Measurements from ENCODE around the gene ASMTL.
"Not testable (repeated sequence)": the region's sequence is repeated elsewhere in the genome, so short reads cannot be mapped to it uniquely, and the experiment has no call there.

Gene ASMTL

GRCh38 chrX:1427756-1428155 is 25.0 kb downstream of the ASMTL start:
- DNase-seq: no peak

GRCh38 chrX:1426321-1426720 is 26.4 kb downstream of the ASMTL start:
- DNase-seq: not testable (repeated sequence)

GRCh38 chrX:1425381-1425780 is 27.3 kb downstream of the ASMTL start:
- no peak for DNase-seq

GRCh38 chrX:1424147-1424851 is 28.4 kb downstream of the ASMTL start:
- no peak for DNase-seq

GRCh38 chrX:1423215-1423614 is 29.5 kb downstream of the ASMTL start:
- DNase-seq: no peak

GRCh38 chrX:1422135-1422465 is 30.6 kb downstream of the ASMTL start:
- DNase-seq: no peak

GRCh38 chrX:1421433-1422134 is 31.1 kb downstream of the ASMTL start:
- no peak for DNase-seq

- DNase-seq: no peak
Measured at GRCh38 chrX:1420371-1420770, 32.3 kb downstream of the ASMTL start.

- DNase-seq: no peak
Measured at GRCh38 chrX:1419545-1420355, 33.0 kb downstream of the ASMTL start.

- DNase-seq: no peak
Measured at GRCh38 chrX:1418901-1419544, 33.7 kb downstream of the ASMTL start.

GRCh38 chrX:1417921-1418771 is 34.6 kb downstream of the ASMTL start:
- no peak for DNase-seq

GRCh38 chrX:1416965-1417760 is 35.5 kb downstream of the ASMTL start:
- DNase-seq: no peak

- DNase-seq: no peak
Measured at GRCh38 chrX:1416327-1416784, 36.4 kb downstream of the ASMTL start.

- DNase-seq: no peak
Measured at GRCh38 chrX:1412551-1413161, 40.1 kb downstream of the ASMTL start.

GRCh38 chrX:1411326-1411725 is 41.4 kb downstream of the ASMTL start:
- no peak for DNase-seq

GRCh38 chrX:1407035-1407434 is 45.7 kb downstream of the ASMTL start:
- no peak for DNase-seq

- not testable (repeated sequence) for DNase-seq
Measured at GRCh38 chrX:1405769-1406168, 46.9 kb downstream of the ASMTL start.

- DNase-seq: not testable (repeated sequence)
Measured at GRCh38 chrX:1403867-1404266, 48.8 kb downstream of the ASMTL start.

GRCh38 chrX:1403228-1403627 is 49.5 kb downstream of the ASMTL start:
- no peak for DNase-seq

- DNase-seq: no peak
Measured at GRCh38 chrX:1401611-1402430, 50.9 kb downstream of the ASMTL start.
